Astrocyte (in vitro differentiated cells and primary cell): Measurements from ENCODE around the gene JAZF1. TPM values are rescaled to one million over a fixed set of nuclear protein-coding genes. Genes with fewer than 3 reads are reported as not detected.
A peak's percentile ranks its signal among the peaks of the same experiment; 100 is the strongest.

Source experiments
- DNase-seq: peaks from one replicate; pipeline ENCODE4 v3.0.0-alpha.2; 2010; ENCODE audit warnings: low read depth
- FAIRE-seq: peaks from 2 replicates; lab custom pipeline; 2011; peaks lifted over from hg19 to GRCh38; lab: Jason Lieb, UNC
- H2AFZ ChIP-seq: 2 replicates; pipeline ENCODE4 v1.6.0; 2012; ENCODE audit warnings: low read depth, low read length, inconsistent platforms
- H3K27ac ChIP-seq: 2 replicates; pipeline ENCODE4 v1.5.1; 2011; ENCODE audit warnings: low read depth, low read length, inconsistent platforms
- H3K27me3 ChIP-seq: 2 replicates; pipeline ENCODE4 v1.6.0; 2011; ENCODE audit warnings: low read length, inconsistent platforms; ENCODE audit not compliant: insufficient read depth
- H3K36me3 ChIP-seq: 2 replicates; pipeline ENCODE4 v1.5.1; 2011; ENCODE audit warnings: low read length, inconsistent platforms; ENCODE audit not compliant: insufficient read depth
- H3K4me1 ChIP-seq: 2 replicates; pipeline ENCODE4 v1.5.1; 2011; ENCODE audit warnings: low read length, inconsistent platforms; ENCODE audit not compliant: insufficient read depth
- H3K4me2 ChIP-seq: 2 replicates; pipeline ENCODE4 v1.6.0; 2012; ENCODE audit warnings: low read length, inconsistent platforms
- H3K4me3 ChIP-seq: 2 replicates; pipeline ENCODE4 v1.5.1; 2011; ENCODE audit warnings: low read depth, mild to moderate bottlenecking, low read length, inconsistent platforms; ENCODE audit not compliant: insufficient read depth
- H3K79me2 ChIP-seq: 2 replicates; pipeline ENCODE4 v1.6.0; 2012; ENCODE audit warnings: mild to moderate bottlenecking, low read length, inconsistent platforms; ENCODE audit not compliant: insufficient read depth
- H3K9ac ChIP-seq: 2 replicates; pipeline ENCODE4 v1.6.0; 2012; ENCODE audit warnings: mild to moderate bottlenecking, low read length, inconsistent platforms
- H3K9me3 ChIP-seq: 2 replicates; pipeline ENCODE4 v1.5.1; 2012; ENCODE audit warnings: low read depth, mild to moderate bottlenecking, low read length, inconsistent platforms; ENCODE audit not compliant: insufficient read depth
- H4K20me1 ChIP-seq: 2 replicates; pipeline ENCODE4 v1.6.0; 2012; ENCODE audit warnings: low read length, inconsistent platforms; ENCODE audit not compliant: insufficient read depth
- H3K27ac Mint-ChIP-seq: one replicate; pipeline ENCODE4 v1.8.0; 2021; ENCODE audit warnings: mild to moderate bottlenecking, mixed read lengths; ENCODE audit not compliant: unreplicated experiment
- H3K27me3 Mint-ChIP-seq: one replicate; pipeline ENCODE4 v1.8.0; 2021; ENCODE audit warnings: low read depth, mixed read lengths; ENCODE audit not compliant: unreplicated experiment
- H3K36me3 Mint-ChIP-seq: one replicate; pipeline ENCODE4 v1.8.0; 2021; ENCODE audit warnings: low read depth, mixed read lengths; ENCODE audit not compliant: unreplicated experiment
- H3K4me1 Mint-ChIP-seq: one replicate; pipeline ENCODE4 v1.8.0; 2021; ENCODE audit warnings: low read depth, mixed read lengths; ENCODE audit not compliant: unreplicated experiment
- H3K4me3 Mint-ChIP-seq: one replicate; pipeline ENCODE4 v1.8.0; 2021; ENCODE audit warnings: mild to moderate bottlenecking, moderate library complexity, mixed read lengths; ENCODE audit not compliant: unreplicated experiment
- H3K9me3 Mint-ChIP-seq: one replicate; pipeline ENCODE4 v1.8.0; 2021; ENCODE audit warnings: mild to moderate bottlenecking, mixed read lengths; ENCODE audit not compliant: unreplicated experiment
- CTCF ChIP-seq: IDR thresholded peaks from 2 replicates; pipeline ENCODE4 v1.5.1; 2011; ENCODE audit warnings: low read depth, mild to moderate bottlenecking, inconsistent platforms, low read length, moderate library complexity; ENCODE audit not compliant: insufficient read depth
- EZH2 ChIP-seq: IDR thresholded peaks from 2 replicates; pipeline ENCODE4 v1.6.1; 2012; ENCODE audit warnings: mild to moderate bottlenecking, low read length, inconsistent platforms; ENCODE audit not compliant: insufficient read depth
- total RNA-seq: library from RNA; stranded (reverse); gene quantifications from 2 replicates; pipeline ENCODE4 v1.2.1, GENCODE V29; 2021

Gene JAZF1
- total RNA-seq, 1 donor from 2014 or later: 20.1 TPM

- Mint-ChIP-seq H3K4me3 (no peak overlapping the region), H3K27me3 (no peaks in the 10 kb centered on the region), H3K27ac (no peak overlapping the region), H3K9me3 (no peaks in the 10 kb centered on the region), H3K4me1 (peaks cover 11% of the 10 kb centered on the region), H3K36me3 (peaks cover 2% of the 10 kb centered on the region)
- H3K27ac ChIP-seq: no peak overlapping the region
- H2AFZ ChIP-seq: no peak overlapping the region
- no peaks in the 10 kb centered on the region for H3K9me3 ChIP-seq
- H3K9ac ChIP-seq: no peak overlapping the region
- H3K27me3 ChIP-seq: no peaks in the 10 kb centered on the region
- no peaks in the 10 kb centered on the region for H3K4me1 ChIP-seq
- H3K79me2 ChIP-seq: no peaks in the 10 kb centered on the region
- no peak for DNase-seq
- H4K20me1 ChIP-seq: peaks cover 21% of the 10 kb centered on the region
- H3K4me3 ChIP-seq: no peak overlapping the region
- TF ChIP-seq EZH2 (no peak), CTCF (no peak)
- H3K36me3 ChIP-seq: no peaks in the 10 kb centered on the region
- FAIRE-seq: no peak
- no peak overlapping the region for H3K4me2 ChIP-seq
These were observed 172.4 kb downstream of the JAZF1 start for GRCh38 chr7:28008171-28008570.

- Histone ChIP-seq H3K4me1 (no peaks in the 10 kb centered on the region), H3K9ac (no peak overlapping the region), H3K36me3 (no peaks in the 10 kb centered on the region), H2AFZ (no peak overlapping the region), H3K4me3 (no peak overlapping the region), H3K79me2 (no peaks in the 10 kb centered on the region), H3K27ac (no peak overlapping the region), H4K20me1 (peaks cover 28% of the 10 kb centered on the region), H3K4me2 (no peak overlapping the region), H3K27me3 (no peaks in the 10 kb centered on the region), H3K9me3 (no peaks in the 10 kb centered on the region)
- Mint-ChIP-seq H3K27me3 (no peaks in the 10 kb centered on the region), H3K27ac (no peak overlapping the region), H3K4me1 (peaks cover 15% of the 10 kb centered on the region), H3K4me3 (no peak overlapping the region), H3K36me3 (peaks cover 2% of the 10 kb centered on the region), H3K9me3 (no peaks in the 10 kb centered on the region)
- no peak for DNase-seq
- no peak for FAIRE-seq
- no peak for TF ChIP-seq EZH2
- no peak for TF ChIP-seq CTCF
These were observed 174.1 kb downstream of the JAZF1 start for GRCh38 chr7:28006491-28006890.

GRCh38 chr7:28005847-28006231, 174.8 kb downstream of the JAZF1 start:
- DNase-seq (peak; percentile 20), FAIRE-seq (no peak)
- H3K36me3 ChIP-seq: no peaks in the 10 kb centered on the region
- Mint-ChIP-seq H3K9me3 (no peaks in the 10 kb centered on the region), H3K4me1 (peaks cover 17% of the 10 kb centered on the region), H3K4me3 (no peak overlapping the region), H3K27ac (no peak overlapping the region), H3K36me3 (peaks cover 2% of the 10 kb centered on the region), H3K27me3 (no peaks in the 10 kb centered on the region)
- TF ChIP-seq CTCF: no peak
- TF ChIP-seq EZH2: no peak
- no peak overlapping the region for H3K4me3 ChIP-seq
- H3K4me1 ChIP-seq: no peaks in the 10 kb centered on the region
- H3K79me2 ChIP-seq: no peaks in the 10 kb centered on the region
- no peak overlapping the region for H2AFZ ChIP-seq
- H3K27me3 ChIP-seq: no peaks in the 10 kb centered on the region
- no peak overlapping the region for H3K4me2 ChIP-seq
- no peak overlapping the region for H3K27ac ChIP-seq
- no peak overlapping the region for H3K9ac ChIP-seq
- peaks cover 28% of the 10 kb centered on the region for H4K20me1 ChIP-seq
- no peaks in the 10 kb centered on the region for H3K9me3 ChIP-seq
